Liver (tissue), 9 donors: Measurements from ENCODE around the gene MGRN1. TPM values are rescaled to one million over a fixed set of nuclear protein-coding genes. Genes with fewer than 3 reads are reported as not detected.
A peak's percentile ranks its signal among the peaks of the same experiment; 100 is the strongest.
"Not testable (repeated sequence)": the region's sequence is repeated elsewhere in the genome, so short reads cannot be mapped to it uniquely, and the experiment has no call there.

Experiments
- DNase-seq: peaks from one replicate; pipeline ENCODE4 v3.0.0-alpha.2; 2017; ENCODE audit warnings: low spot score
- H3K27ac ChIP-seq, 2 donors: one replicate each; pipeline ENCODE4 v1.7.0; 2013; ENCODE audit warnings: inconsistent platforms in 2 of 2, low read length in 2 of 2, control low read depth in 1 of 2, low read depth in 1 of 2, mild to moderate bottlenecking in 1 of 2
- H3K27me3 ChIP-seq, 4 donors: one replicate each; pipeline versions ENCODE4 v1.6.1 to v1.7.0; 2013; ENCODE audit warnings: low read length in 3 of 4, inconsistent platforms in 1 of 4, mild to moderate bottlenecking in 1 of 4, moderate library complexity in 1 of 4; ENCODE audit not compliant: control insufficient read depth in 4 of 4, insufficient read depth in 4 of 4
- H3K36me3 ChIP-seq, 4 donors: one replicate each; pipeline versions ENCODE4 v1.6.1 to v1.7.0; 2013; ENCODE audit warnings: low read length in 3 of 4, mild to moderate bottlenecking in 3 of 4, low read depth in 1 of 4, moderate library complexity in 1 of 4; ENCODE audit not compliant: control insufficient read depth in 4 of 4, insufficient read depth in 3 of 4
- H3K4me1 ChIP-seq, 4 donors: one replicate each; pipeline versions ENCODE4 v1.6.1 to v1.7.0; 2013; ENCODE audit warnings: low read length in 3 of 4, mild to moderate bottlenecking in 3 of 4, moderate library complexity in 1 of 4; ENCODE audit not compliant: control insufficient read depth in 4 of 4, insufficient read depth in 4 of 4
- H3K4me3 ChIP-seq, 3 donors: one replicate each; pipeline versions ENCODE4 v1.6.1 to v1.7.0; 2013; ENCODE audit warnings: low read length in 3 of 3, control low read depth in 1 of 3, low read depth in 1 of 3, mild to moderate bottlenecking in 1 of 3
- H3K9ac ChIP-seq, 2 donors: one replicate each; pipeline ENCODE4 v1.7.0; 2013; ENCODE audit warnings: low read length in 2 of 2, mild to moderate bottlenecking in 2 of 2, moderate library complexity in 2 of 2, control low read depth in 1 of 2, low read depth in 1 of 2
- H3K9me3 ChIP-seq, 4 donors: one replicate each; pipeline versions ENCODE4 v1.6.1 to v1.7.0; 2013; ENCODE audit warnings: low read length in 3 of 4; ENCODE audit not compliant: control insufficient read depth in 4 of 4
- ATF3 ChIP-seq: IDR thresholded peaks from 2 replicates; pipeline ENCODE4 v1.6.1; 2016; ENCODE audit warnings: antibody characterized with exemption
- FOXA1 ChIP-seq: IDR thresholded peaks from 2 replicates; pipeline ENCODE4 v1.6.1; 2016; ENCODE audit warnings: antibody characterized with exemption
- FOXA2 ChIP-seq: IDR thresholded peaks from 2 replicates; pipeline ENCODE4 v1.6.1; 2016; ENCODE audit warnings: antibody characterized with exemption
- GABPA ChIP-seq, 2 donors: IDR thresholded peaks in 1 of 2; conservative IDR thresholded peaks in 1 of 2; 2 replicates each; pipeline ENCODE4 v1.6.1; 2016; ENCODE audit warnings: antibody characterized with exemption in 2 of 2, mild to moderate bottlenecking in 1 of 2, moderate library complexity in 1 of 2
- HNF4A ChIP-seq, 2 donors: conservative IDR thresholded peaks; 2 replicates each; pipeline ENCODE4 v1.6.1; 2016; ENCODE audit warnings: antibody characterized with exemption in 2 of 2, mild to moderate bottlenecking in 2 of 2
- HNF4G ChIP-seq: IDR thresholded peaks from 2 replicates; pipeline ENCODE4 v1.6.1; 2016; ENCODE audit warnings: antibody characterized with exemption
- JUND ChIP-seq, 2 donors: IDR thresholded peaks; 2 replicates each; pipeline ENCODE4 v1.6.1; 2016; ENCODE audit warnings: antibody characterized with exemption in 2 of 2
- NR2F2 ChIP-seq: IDR thresholded peaks from 2 replicates; pipeline ENCODE4 v1.6.1; 2016; ENCODE audit warnings: antibody characterized with exemption
- RAD21 ChIP-seq, 2 donors: IDR thresholded peaks; 2 replicates each; pipeline ENCODE4 v1.6.1; 2016; ENCODE audit warnings: antibody characterized with exemption in 2 of 2, mild to moderate bottlenecking in 2 of 2
- RXRA ChIP-seq, 2 donors: IDR thresholded peaks; 2 replicates each; pipeline ENCODE4 v1.6.1; 2017 to 2018; ENCODE audit warnings: antibody characterized with exemption in 2 of 2, mild to moderate bottlenecking in 1 of 2
- SP1 ChIP-seq: IDR thresholded peaks from 2 replicates; pipeline ENCODE4 v1.6.1; 2018; ENCODE audit warnings: antibody characterized with exemption, mild to moderate bottlenecking
- TAF1 ChIP-seq: conservative IDR thresholded peaks from 2 replicates; pipeline ENCODE4 v1.6.1; 2016; ENCODE audit warnings: antibody characterized with exemption, mild to moderate bottlenecking
- YY1 ChIP-seq: IDR thresholded peaks from 2 replicates; pipeline ENCODE4 v1.6.1; 2016; ENCODE audit warnings: antibody characterized with exemption, mild to moderate bottlenecking
- WGBS: extraction: QIAGEN DNeasy Blood & Tissue Kit; methylation state at CpG from one replicate; pipeline ENCODE4 v1.1.7; 2013; 5-methylcytosine and 5-hydroxymethylcytosine counted together
- polyA plus RNA-seq, 2 donors: library from polyadenylated mRNA; stranded (reverse) in 1 of 2; unstranded in 1 of 2; fragments of 200-250 nt in 1 of 2; fragments of >200 nt in 1 of 2; fragmentation: Nextera tagmentation in 1 of 2; extraction: Ambion mirVana in 1 of 2; gene quantifications; one replicate each; pipeline versions ENCODE4 v1.2.1 to v1.2.3, GENCODE V29; 2013 to 2015
- total RNA-seq, 2 donors: library from RNA; depleted of rRNA; stranded (reverse); fragments of >200 nt; gene quantifications; one replicate each; pipeline ENCODE4 v1.2.3, GENCODE V29; 2014
- TF ChIP-seq, protein P1 (sequence below): fragments of 150-350 bp; IDR thresholded peaks from 2 replicates; pipeline ENCODE4 v1.5.1; 2017; ENCODE audit warnings: improper control_type of control experiment, low read depth, low read length; ENCODE audit not compliant: missing input control
- TF ChIP-seq, protein P2 (sequence below): IDR thresholded peaks from 2 replicates; pipeline ENCODE4 v1.6.1; 2016; ENCODE audit warnings: antibody characterized with exemption, mild to moderate bottlenecking
- TF ChIP-seq, protein P3 (sequence below): IDR thresholded peaks from 2 replicates; pipeline ENCODE4 v1.6.1; 2016; ENCODE audit warnings: antibody characterized with exemption
- donor health status: healthy.
- donor health status: healthy.
- donor health status: healthy.
- donor health status: healthy.
- donor health status: healthy.

Gene MGRN1
- total and polyA plus RNA-seq, 4 donors: 15.9 to 35.7 (median 25.9) TPM

GRCh38 chr16:4650443-4651074 lies 25.9 kb downstream of the MGRN1 start:
- Histone ChIP-seq H3K27ac (peak overlapping the region in 1 of 2 donors; percentile 41), H3K36me3 (peaks cover 2 to 12% (median 4%) of the 10 kb centered on the region in 4 donors), H3K4me1 (peaks cover 9 to 30% (median 20%) of the 10 kb centered on the region in 4 donors)
- H3K9ac ChIP-seq, H3K4me3 ChIP-seq, H3K9me3 ChIP-seq, H3K27me3 ChIP-seq: not testable (repeated sequence)
- peak in 1 of 2 donors; percentile 23 for TF ChIP-seq RXRA (IDR thresholded peaks at IDR 0.05)
- TF ChIP-seq HNF4A (conservative IDR thresholded peaks at IDR 0.05): peak in 1 of 2 donors; percentile 5
- peak; percentile 65 to 75 for TF ChIP-seq RAD21 (IDR thresholded peaks at IDR 0.05)
- TF ChIP-seq, protein P1, sequence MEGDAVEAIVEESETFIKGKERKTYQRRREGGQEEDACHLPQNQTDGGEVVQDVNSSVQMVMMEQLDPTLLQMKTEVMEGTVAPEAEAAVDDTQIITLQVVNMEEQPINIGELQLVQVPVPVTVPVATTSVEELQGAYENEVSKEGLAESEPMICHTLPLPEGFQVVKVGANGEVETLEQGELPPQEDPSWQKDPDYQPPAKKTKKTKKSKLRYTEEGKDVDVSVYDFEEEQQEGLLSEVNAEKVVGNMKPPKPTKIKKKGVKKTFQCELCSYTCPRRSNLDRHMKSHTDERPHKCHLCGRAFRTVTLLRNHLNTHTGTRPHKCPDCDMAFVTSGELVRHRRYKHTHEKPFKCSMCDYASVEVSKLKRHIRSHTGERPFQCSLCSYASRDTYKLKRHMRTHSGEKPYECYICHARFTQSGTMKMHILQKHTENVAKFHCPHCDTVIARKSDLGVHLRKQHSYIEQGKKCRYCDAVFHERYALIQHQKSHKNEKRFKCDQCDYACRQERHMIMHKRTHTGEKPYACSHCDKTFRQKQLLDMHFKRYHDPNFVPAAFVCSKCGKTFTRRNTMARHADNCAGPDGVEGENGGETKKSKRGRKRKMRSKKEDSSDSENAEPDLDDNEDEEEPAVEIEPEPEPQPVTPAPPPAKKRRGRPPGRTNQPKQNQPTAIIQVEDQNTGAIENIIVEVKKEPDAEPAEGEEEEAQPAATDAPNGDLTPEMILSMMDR: peak; percentile 68
- peak; percentile 76 for DNase-seq
- WGBS: 81% methylated on average over 15 of the region's 15 CpGs

DNA sequence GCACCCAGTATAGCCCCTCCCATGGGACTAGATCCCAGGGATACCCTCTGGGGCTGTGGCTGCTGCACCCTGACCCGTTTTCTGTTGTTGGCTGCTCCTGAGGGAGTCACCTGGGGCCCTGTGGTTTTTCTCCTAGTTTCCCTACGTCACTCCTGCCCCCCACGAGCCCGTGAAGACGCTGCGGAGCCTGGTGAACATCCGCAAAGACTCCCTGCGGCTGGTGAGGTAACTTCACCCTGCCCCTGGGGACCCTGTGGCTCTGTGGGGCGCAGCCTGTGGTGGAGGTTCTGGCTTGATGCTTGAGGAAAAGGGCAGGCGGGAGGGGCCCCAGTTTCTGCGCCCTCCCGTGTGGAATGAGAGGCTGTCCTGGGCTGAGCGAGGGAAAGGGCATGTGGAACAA lies 27.2 kb downstream of the MGRN1 start:
- DNase-seq: no peak
- no peak overlapping the region for H3K4me3 ChIP-seq
- peaks cover 0 to 18% (median 7%) of the 10 kb centered on the region in 4 donors for H3K36me3 ChIP-seq
- peaks cover 9 to 30% (median 20%) of the 10 kb centered on the region in 4 donors for H3K4me1 ChIP-seq
- peak overlapping the region; percentile 87 to 99 for H3K27ac ChIP-seq
- no peaks in the 10 kb centered on the region for H3K9me3 ChIP-seq
- no peak overlapping the region for H3K9ac ChIP-seq
- no peaks in the 10 kb centered on the region for H3K27me3 ChIP-seq
- TF ChIP-seq HNF4G: no peak
- no peak for TF ChIP-seq TAF1
- no peak for TF ChIP-seq HNF4A (conservative IDR thresholded peaks at IDR 0.05)
- TF ChIP-seq YY1: no peak
- no peak for TF ChIP-seq FOXA2
- TF ChIP-seq, protein P2, sequence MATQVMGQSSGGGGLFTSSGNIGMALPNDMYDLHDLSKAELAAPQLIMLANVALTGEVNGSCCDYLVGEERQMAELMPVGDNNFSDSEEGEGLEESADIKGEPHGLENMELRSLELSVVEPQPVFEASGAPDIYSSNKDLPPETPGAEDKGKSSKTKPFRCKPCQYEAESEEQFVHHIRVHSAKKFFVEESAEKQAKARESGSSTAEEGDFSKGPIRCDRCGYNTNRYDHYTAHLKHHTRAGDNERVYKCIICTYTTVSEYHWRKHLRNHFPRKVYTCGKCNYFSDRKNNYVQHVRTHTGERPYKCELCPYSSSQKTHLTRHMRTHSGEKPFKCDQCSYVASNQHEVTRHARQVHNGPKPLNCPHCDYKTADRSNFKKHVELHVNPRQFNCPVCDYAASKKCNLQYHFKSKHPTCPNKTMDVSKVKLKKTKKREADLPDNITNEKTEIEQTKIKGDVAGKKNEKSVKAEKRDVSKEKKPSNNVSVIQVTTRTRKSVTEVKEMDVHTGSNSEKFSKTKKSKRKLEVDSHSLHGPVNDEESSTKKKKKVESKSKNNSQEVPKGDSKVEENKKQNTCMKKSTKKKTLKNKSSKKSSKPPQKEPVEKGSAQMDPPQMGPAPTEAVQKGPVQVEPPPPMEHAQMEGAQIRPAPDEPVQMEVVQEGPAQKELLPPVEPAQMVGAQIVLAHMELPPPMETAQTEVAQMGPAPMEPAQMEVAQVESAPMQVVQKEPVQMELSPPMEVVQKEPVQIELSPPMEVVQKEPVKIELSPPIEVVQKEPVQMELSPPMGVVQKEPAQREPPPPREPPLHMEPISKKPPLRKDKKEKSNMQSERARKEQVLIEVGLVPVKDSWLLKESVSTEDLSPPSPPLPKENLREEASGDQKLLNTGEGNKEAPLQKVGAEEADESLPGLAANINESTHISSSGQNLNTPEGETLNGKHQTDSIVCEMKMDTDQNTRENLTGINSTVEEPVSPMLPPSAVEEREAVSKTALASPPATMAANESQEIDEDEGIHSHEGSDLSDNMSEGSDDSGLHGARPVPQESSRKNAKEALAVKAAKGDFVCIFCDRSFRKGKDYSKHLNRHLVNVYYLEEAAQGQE: no peak
- no peak for TF ChIP-seq ATF3
- TF ChIP-seq, protein P1: no peak
- TF ChIP-seq JUND (IDR thresholded peaks at IDR 0.05): no peak
- TF ChIP-seq SP1: no peak
- TF ChIP-seq GABPA (IDR thresholded peaks at IDR 0.05 in 1 of 2, conservative IDR thresholded peaks at IDR 0.05 in 1 of 2): no peak
- TF ChIP-seq RXRA (IDR thresholded peaks at IDR 0.05): no peak
- no peak for TF ChIP-seq NR2F2
- TF ChIP-seq, protein P3, sequence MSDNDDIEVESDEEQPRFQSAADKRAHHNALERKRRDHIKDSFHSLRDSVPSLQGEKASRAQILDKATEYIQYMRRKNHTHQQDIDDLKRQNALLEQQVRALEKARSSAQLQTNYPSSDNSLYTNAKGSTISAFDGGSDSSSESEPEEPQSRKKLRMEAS: no peak
- TF ChIP-seq FOXA1: no peak
- WGBS: 96% methylated on average over 13 of the region's 13 CpGs
